GM19452 (cell line): ENCODE data around the gene SPRYD3.
"Not testable (repeated sequence)": the region's sequence is repeated elsewhere in the genome, so short reads cannot be mapped to it uniquely, and the experiment has no call there.

Source experiments
- ATAC-seq: cut with Tn5 transposase; IDR thresholded peaks from one replicate; pipeline ENCODE4 v1.9.1; 2021; ENCODE audit not compliant: unreplicated experiment

The SPRYD3 gene

GRCh38 chr12:53051881-53052412 is 27.2 kb downstream of the SPRYD3 start:
- no peak for ATAC-seq

DNA sequence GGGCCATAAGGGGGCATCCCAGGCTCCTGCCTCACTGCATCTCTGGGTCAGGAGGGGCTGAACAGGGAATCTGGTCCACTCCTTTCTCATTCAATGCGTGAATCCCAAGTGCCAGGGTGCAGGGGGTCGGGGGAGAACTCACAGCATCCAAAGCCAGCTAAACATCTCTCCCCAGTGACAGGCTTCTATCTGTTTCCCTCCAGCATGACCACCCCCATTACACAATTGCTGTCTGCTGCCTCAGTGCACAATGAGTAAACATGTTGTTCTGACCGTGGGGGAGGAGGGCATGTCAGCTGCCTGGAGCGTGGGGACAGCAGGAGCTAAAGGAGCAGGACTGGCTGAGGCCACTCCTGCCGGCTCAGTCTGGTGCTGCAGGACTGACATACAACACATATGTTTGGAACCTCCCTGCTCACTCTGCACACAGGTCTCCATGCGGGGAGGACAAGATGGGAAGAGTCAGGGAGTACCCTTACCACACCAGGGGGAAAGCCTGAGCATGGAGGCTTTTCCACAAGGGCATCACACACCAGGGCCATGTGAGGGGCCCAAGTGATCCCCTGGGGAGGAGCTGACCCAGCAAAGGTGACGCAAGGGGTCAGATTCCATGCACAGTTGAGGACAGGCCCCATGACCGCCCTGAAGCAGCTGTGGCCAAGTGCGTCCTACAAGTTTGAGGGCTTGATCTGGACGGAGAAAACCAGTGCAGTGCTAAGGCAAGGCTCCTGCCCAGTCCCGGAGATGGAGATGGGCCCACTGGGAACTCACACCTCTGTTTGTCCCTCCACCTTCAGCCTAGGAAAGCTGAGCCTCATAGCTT is 27.9 kb downstream of the SPRYD3 start:
- ATAC-seq, result no peak

GRCh38 chr12:53050426-53051057 is 28.6 kb downstream of the SPRYD3 start:
- no peak for ATAC-seq

DNA sequence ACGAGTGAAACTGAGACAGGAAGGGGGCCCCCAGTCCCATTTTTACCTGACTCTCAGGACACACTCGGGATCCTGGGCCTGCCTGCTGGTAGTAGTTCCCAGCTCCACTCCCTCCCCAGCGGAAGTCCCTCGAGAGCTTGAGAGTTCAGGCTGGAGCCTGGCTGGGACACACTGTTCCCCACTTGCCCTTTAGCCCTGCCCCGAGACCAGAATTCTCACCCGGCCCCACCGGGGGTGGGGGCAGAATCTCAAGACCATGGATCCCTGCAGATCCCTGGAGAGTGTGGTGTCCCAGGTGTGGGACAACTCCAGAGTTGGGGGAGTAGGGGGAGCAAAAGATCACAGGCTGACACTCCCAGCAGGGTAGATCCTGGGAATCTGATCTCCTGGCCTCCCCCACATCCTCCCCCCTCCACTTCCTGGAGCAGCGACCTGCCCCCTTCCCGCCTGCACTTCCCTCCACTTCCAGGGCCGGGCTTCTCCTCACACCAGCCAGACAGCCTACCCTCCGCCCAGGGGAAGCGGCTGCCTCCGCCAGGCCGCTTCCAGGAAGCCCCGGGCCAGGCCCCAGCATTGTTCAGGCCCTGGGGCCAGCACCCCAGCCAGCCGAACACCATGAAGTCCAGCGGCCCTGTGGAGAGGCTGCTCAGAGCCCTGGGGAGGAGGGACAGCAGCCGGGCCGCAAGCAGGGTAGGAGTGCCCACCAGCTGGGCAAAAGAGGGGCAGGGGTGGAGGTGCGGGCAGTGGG is 29.4 kb downstream of the SPRYD3 start, which contains the start of gene TNS2:
TNS2 (plus strand) TSS at position 495 of the 748 bp plus-strand sequence; CDS start at position 616, 121 bp downstream.
- no peak for ATAC-seq

- ATAC-seq, result no peak
These were observed 30.3 kb downstream of the SPRYD3 start for GRCh38 chr12:53048780-53049401.

GRCh38 chr12:53048033-53048779 is 31.0 kb downstream of the SPRYD3 start:
- ATAC-seq, result no peak

GRCh38 chr12:53047221-53048032 is 31.8 kb downstream of the SPRYD3 start:
- peak; percentile 55 for ATAC-seq

DNA sequence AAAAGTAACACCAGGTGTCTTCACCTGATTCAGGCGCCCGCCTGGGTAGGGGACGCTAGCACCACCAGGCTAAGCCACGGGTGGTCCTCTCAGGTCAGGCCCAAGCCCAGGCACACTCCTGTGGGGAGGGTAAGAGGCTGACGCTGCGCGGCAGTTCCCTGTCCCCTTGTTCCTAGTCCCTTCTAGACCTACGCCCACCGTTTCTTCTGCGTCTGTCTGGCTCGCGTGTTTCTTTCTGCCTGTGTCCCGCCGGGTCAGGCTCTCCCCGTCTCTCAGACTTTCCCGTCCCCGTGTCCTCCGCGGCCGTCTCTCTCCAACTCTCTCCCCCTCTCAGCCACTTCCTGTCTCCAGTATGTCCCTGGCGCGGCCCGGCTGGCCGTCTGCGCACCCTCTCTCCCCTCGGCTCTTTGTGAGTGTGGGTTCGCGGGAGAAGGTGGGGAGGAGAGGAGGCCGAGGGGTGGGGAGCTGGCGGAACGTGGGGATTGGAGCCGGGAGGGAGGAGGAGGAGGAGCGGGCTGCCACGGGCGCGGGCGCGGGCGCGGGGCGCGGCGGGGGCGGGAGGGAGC is 32.5 kb downstream of the SPRYD3 start:
- ATAC-seq, result peak; percentile 38

DNA sequence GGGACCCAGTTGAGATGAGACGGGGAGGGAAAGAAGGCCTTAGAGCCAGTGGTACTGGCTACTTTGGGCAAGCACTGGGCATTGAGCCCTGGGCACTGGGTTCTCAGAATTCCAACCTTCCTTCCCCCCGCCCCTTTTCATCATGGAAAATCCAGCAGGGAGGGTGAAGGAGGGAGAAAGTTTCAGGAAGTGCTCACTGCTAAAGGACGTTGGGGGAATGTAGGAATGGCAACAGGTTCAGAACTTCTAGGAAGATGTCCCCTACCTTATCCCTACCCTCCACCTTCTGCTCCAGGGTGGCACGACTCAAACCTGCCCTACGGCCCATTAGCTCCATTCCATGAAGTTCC is 33.5 kb downstream of the SPRYD3 start:
- ATAC-seq, result no peak

GRCh38 chr12:53044896-53045695 is 34.1 kb downstream of the SPRYD3 start:
- no peak for ATAC-seq

- ATAC-seq, result no peak
These were observed 35.1 kb downstream of the SPRYD3 start for GRCh38 chr12:53044052-53044581.

GRCh38 chr12:53042607-53043454 is 36.4 kb downstream of the SPRYD3 start:
- no peak for ATAC-seq

DNA sequence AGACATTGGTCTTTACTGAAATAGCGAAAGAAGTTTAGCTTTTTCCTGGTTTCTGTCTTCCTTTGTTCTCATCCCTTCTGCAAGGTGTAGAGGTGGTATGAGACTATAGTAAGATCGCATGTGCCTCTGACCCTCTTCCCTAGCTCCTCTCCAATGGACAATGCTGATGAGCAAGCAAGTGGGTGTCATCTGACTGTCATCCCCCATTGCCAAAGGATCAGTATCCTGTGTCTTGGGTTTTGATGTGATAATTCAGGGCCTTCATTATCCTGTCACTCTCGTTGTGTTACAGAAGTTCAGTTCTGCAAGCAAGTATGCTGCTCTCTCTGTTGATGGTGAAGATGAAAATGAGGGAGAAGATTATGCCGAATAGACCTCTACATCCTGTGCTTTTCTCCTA is 39.3 kb downstream of the SPRYD3 start:
- ATAC-seq, result no peak

DNA sequence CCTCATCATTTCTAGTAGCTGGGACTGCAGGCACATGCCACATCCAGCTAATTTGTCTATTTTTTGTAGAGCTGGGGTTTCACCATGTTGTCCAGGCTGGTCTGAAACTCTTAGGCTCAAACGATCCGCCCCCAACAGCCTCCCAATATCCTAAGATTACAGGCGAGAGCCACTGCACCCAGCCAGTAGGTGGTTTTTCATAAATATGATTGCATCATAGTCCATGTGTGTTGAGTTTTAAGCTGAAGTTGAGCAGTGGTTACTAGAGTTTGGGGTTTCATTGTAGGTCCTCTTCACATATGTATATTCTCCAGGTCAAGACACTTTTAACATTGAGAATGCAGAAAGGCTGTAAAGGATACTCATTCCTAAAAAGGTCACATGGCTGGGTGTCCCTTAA is 42.4 kb downstream of the SPRYD3 start:
- no peak for ATAC-seq

DNA sequence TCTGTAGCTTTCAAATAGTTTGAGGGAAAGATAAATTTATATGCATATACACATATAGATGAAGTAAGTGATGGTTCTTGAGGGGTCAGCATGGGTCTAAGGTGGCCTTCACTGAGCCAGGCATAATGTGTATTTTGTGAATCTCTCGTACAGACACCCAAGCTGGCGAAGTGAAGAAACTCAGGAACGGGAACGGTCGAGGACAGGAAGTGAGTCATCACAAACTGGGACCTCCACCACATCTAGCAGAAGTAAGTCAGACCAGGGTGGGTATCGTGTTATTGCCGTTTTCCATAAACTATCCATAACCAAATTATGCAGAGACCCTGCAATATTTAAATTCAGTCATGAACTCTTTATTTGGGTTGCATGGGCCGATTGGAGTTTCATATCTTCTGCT is 44.7 kb downstream of the SPRYD3 start:
- no peak for ATAC-seq

DNA sequence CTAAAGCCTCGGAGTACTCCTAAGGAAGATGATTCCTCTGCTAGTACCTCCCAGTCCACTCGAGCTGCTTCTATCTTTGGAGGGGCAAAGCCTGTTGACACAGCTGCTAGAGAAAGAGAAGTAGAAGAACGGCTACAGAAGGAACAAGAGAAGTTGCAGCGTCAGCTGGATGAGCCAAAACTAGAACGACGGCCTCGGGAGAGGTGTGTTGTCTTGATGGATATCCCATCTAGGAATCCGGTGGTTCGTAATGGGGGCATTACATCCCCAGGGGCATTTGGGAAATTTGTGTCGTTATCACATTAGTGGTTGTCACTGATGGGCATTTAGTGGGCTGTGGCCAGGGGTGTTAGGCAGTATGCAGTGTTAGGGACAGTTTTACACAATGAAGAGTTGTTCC is 45.4 kb downstream of the SPRYD3 start:
- ATAC-seq, result not testable (repeated sequence)

- ATAC-seq, result no peak
These were observed 47.6 kb downstream of the SPRYD3 start for GRCh38 chr12:53031616-53032015.
